Suprapubic skin (tissue), 4 donors: ENCODE data around the gene ELF1.

ENCODE experiments used
- EP300 ChIP-seq: sonication (generic); formaldehyde crosslinking; IDR thresholded peaks from one replicate; pipeline ENCODE4 v1.6.1; 2017; ENCODE audit warnings: antibody characterized with exemption
- POLR2A ChIP-seq, 2 donors: fragments of 450-650 bp; IDR thresholded peaks; one replicate each; pipeline ENCODE4 v1.6.1; 2017; ENCODE audit warnings: antibody characterized with exemption in 2 of 2, mild to moderate bottlenecking in 2 of 2, moderate library complexity in 2 of 2
- POLR2AphosphoS5 ChIP-seq, 3 donors: sonication (generic); formaldehyde crosslinking; IDR thresholded peaks; one replicate each; pipeline ENCODE4 v1.6.1; 2017; ENCODE audit warnings: antibody characterized with exemption in 3 of 3
- TF ChIP-seq, protein P1 (sequence below), 2 donors: fragments of 200-600 bp in 1 of 2; fragments of 450-650 bp in 1 of 2; sonication (generic) in 1 of 2; IDR thresholded peaks; one replicate each; pipeline ENCODE4 v1.5.1; 2016 to 2019; ENCODE audit warnings: antibody characterized with exemption in 2 of 2, mild to moderate bottlenecking in 1 of 2, moderate library complexity in 1 of 2

DNA sequence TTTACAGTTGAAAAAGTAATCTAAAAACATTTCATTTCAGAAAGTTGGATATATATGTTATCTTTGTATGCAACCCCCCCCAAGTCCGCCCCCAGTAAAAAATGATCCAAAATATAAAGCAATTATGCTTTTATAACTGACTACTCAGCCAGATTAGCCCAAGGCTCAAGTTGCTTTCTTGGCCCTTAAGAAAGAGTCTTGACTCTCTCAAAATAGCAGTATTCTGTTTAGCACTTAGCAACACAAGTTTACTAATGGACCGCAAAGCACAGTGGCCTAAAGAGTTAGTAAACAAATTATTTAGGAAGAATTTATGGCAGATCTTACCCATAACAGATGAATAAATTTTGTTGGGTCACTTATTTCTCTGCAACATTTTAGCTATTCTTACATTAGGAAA lies 86.9 kb downstream of the ELF1 start:
- no peak for TF ChIP-seq EP300
- TF ChIP-seq POLR2AphosphoS5 (IDR thresholded peaks at IDR 0.05), result no peak
- TF ChIP-seq POLR2A (IDR thresholded peaks at IDR 0.05), result no peak
- TF ChIP-seq, protein P1, sequence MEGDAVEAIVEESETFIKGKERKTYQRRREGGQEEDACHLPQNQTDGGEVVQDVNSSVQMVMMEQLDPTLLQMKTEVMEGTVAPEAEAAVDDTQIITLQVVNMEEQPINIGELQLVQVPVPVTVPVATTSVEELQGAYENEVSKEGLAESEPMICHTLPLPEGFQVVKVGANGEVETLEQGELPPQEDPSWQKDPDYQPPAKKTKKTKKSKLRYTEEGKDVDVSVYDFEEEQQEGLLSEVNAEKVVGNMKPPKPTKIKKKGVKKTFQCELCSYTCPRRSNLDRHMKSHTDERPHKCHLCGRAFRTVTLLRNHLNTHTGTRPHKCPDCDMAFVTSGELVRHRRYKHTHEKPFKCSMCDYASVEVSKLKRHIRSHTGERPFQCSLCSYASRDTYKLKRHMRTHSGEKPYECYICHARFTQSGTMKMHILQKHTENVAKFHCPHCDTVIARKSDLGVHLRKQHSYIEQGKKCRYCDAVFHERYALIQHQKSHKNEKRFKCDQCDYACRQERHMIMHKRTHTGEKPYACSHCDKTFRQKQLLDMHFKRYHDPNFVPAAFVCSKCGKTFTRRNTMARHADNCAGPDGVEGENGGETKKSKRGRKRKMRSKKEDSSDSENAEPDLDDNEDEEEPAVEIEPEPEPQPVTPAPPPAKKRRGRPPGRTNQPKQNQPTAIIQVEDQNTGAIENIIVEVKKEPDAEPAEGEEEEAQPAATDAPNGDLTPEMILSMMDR (IDR thresholded peaks at IDR 0.05), result no peak
